ENCODE results near the gene C19orf33.

DNA sequence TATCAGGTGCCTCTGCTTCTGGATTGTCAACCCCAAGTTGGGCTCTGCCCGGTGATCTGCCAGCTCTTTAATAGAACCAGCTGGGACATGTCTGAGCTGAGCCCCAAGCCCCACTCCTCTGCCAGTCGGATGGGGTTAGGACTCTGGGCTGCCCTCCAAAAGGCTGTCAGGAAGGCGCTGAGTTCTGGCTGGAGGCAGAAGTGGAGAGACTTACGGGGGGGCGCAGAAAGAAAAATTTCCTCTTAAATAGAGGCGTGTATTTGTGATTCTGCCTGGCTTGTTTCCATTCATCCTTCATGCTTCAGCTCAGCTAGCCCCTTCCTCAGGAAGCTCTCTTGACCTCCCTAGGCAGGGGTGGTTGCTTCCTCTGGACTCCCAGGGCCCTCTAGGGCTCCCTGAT lies 14.6 kb downstream of the C19orf33 start:
- TF ChIP-seq, protein P1, sequence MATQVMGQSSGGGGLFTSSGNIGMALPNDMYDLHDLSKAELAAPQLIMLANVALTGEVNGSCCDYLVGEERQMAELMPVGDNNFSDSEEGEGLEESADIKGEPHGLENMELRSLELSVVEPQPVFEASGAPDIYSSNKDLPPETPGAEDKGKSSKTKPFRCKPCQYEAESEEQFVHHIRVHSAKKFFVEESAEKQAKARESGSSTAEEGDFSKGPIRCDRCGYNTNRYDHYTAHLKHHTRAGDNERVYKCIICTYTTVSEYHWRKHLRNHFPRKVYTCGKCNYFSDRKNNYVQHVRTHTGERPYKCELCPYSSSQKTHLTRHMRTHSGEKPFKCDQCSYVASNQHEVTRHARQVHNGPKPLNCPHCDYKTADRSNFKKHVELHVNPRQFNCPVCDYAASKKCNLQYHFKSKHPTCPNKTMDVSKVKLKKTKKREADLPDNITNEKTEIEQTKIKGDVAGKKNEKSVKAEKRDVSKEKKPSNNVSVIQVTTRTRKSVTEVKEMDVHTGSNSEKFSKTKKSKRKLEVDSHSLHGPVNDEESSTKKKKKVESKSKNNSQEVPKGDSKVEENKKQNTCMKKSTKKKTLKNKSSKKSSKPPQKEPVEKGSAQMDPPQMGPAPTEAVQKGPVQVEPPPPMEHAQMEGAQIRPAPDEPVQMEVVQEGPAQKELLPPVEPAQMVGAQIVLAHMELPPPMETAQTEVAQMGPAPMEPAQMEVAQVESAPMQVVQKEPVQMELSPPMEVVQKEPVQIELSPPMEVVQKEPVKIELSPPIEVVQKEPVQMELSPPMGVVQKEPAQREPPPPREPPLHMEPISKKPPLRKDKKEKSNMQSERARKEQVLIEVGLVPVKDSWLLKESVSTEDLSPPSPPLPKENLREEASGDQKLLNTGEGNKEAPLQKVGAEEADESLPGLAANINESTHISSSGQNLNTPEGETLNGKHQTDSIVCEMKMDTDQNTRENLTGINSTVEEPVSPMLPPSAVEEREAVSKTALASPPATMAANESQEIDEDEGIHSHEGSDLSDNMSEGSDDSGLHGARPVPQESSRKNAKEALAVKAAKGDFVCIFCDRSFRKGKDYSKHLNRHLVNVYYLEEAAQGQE (IDR thresholded peaks at IDR 0.05; ENCODE audit: borderline replicate concordance): no peak
- TF ChIP-seq, protein P1 (CRISPR knock-in tag; IDR thresholded peaks at IDR 0.05; ENCODE audit: low read depth): no peak
- no peak for TF ChIP-seq GABPA (tag; conservative IDR thresholded peaks at IDR 0.05; ENCODE audit: low read depth)
- TF ChIP-seq, protein P2, sequence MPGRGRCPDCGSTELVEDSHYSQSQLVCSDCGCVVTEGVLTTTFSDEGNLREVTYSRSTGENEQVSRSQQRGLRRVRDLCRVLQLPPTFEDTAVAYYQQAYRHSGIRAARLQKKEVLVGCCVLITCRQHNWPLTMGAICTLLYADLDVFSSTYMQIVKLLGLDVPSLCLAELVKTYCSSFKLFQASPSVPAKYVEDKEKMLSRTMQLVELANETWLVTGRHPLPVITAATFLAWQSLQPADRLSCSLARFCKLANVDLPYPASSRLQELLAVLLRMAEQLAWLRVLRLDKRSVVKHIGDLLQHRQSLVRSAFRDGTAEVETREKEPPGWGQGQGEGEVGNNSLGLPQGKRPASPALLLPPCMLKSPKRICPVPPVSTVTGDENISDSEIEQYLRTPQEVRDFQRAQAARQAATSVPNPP (IDR thresholded peaks at IDR 0.05; ENCODE audit: borderline replicate concordance, insufficient read depth, insufficient read length): no peak
- TF ChIP-seq, protein P3, sequence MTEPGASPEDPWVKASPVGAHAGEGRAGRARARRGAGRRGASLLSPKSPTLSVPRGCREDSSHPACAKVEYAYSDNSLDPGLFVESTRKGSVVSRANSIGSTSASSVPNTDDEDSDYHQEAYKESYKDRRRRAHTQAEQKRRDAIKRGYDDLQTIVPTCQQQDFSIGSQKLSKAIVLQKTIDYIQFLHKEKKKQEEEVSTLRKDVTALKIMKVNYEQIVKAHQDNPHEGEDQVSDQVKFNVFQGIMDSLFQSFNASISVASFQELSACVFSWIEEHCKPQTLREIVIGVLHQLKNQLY (CRISPR knock-in tag; conservative IDR thresholded peaks at IDR 0.05): no peak
- TF ChIP-seq, protein P4, sequence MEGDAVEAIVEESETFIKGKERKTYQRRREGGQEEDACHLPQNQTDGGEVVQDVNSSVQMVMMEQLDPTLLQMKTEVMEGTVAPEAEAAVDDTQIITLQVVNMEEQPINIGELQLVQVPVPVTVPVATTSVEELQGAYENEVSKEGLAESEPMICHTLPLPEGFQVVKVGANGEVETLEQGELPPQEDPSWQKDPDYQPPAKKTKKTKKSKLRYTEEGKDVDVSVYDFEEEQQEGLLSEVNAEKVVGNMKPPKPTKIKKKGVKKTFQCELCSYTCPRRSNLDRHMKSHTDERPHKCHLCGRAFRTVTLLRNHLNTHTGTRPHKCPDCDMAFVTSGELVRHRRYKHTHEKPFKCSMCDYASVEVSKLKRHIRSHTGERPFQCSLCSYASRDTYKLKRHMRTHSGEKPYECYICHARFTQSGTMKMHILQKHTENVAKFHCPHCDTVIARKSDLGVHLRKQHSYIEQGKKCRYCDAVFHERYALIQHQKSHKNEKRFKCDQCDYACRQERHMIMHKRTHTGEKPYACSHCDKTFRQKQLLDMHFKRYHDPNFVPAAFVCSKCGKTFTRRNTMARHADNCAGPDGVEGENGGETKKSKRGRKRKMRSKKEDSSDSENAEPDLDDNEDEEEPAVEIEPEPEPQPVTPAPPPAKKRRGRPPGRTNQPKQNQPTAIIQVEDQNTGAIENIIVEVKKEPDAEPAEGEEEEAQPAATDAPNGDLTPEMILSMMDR (IDR thresholded peaks at IDR 0.05 in 2 of 3, conservative IDR thresholded peaks at IDR 0.05 in 1 of 3; ENCODE audit: insufficient read depth in 2 of 3, low read depth in 1 of 3, low read length in 3 of 3): no peak

Measured in K562 (cell line).